AG10803 (cell line): ENCODE results near the gene NEUROD4.

ENCODE experiments used
- DNase-seq: peaks from one replicate; pipeline ENCODE4 v3.0.0; 2010; ENCODE audit warnings: low read depth
- H3K4me3 ChIP-seq: 2 replicates; pipeline ENCODE4 v1.5.1; 2011; ENCODE audit warnings: mild to moderate bottlenecking, low read length, control low read depth
- TF ChIP-seq, protein P1 (sequence below): conservative IDR thresholded peaks from 2 replicates; pipeline ENCODE4 v1.5.1; 2011; ENCODE audit warnings: mild to moderate bottlenecking, low read length, control low read depth, inconsistent platforms

The NEUROD4 gene, protein sequence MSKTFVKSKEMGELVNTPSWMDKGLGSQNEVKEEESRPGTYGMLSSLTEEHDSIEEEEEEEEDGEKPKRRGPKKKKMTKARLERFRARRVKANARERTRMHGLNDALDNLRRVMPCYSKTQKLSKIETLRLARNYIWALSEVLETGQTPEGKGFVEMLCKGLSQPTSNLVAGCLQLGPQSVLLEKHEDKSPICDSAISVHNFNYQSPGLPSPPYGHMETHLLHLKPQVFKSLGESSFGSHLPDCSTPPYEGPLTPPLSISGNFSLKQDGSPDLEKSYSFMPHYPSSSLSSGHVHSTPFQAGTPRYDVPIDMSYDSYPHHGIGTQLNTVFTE

DNA sequence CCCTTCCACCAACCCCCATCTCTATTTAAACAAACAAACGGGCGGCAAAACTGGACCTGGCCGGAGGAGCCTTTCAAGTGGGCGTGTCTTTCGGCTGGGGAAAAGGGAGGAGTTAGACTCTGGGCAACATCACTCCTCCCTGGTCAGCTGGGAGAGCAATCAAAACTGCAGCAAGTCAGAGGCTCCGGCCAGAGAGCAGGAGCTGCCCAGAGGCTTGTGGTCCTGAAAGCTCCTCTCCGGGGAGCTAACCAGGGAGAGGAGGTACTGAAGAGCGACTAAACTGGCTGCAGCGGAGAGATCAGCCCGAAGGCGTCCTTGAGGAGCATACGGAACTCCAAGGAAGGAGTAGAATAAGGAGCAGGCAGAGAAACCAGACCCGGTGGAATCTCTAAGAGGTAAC, at the start of gene NEUROD4:
TSS of gene NEUROD4 (plus strand) at position 191 of the 400 bp plus-strand sequence. CDS start 6,466 bp downstream, outside the sequence.
- peak; percentile 50 for DNase-seq
- H3K4me3 ChIP-seq: no peak within 1 kb of the TSS
- TF ChIP-seq, protein P1, sequence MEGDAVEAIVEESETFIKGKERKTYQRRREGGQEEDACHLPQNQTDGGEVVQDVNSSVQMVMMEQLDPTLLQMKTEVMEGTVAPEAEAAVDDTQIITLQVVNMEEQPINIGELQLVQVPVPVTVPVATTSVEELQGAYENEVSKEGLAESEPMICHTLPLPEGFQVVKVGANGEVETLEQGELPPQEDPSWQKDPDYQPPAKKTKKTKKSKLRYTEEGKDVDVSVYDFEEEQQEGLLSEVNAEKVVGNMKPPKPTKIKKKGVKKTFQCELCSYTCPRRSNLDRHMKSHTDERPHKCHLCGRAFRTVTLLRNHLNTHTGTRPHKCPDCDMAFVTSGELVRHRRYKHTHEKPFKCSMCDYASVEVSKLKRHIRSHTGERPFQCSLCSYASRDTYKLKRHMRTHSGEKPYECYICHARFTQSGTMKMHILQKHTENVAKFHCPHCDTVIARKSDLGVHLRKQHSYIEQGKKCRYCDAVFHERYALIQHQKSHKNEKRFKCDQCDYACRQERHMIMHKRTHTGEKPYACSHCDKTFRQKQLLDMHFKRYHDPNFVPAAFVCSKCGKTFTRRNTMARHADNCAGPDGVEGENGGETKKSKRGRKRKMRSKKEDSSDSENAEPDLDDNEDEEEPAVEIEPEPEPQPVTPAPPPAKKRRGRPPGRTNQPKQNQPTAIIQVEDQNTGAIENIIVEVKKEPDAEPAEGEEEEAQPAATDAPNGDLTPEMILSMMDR: no peak

DNA sequence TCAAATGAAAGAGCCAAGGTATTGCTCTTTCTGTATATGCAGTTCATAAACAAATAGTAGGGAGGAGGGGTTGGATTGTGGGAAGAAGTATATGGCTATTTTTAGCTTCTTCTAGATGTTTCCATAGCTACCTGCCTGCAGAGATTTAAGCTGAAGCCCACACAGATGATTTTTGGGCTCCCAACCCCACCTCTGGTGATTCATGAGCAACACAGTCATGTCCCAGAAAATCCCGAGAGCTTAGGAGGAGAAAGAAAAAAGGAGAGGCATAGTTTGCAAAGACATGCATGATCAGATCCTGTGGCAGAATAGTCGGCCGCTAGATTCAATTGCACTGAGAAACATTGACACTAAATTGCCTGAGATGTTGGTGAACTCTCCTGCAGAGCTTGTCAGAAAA, 49.0 kb upstream of the NEUROD4 start:
- H3K4me3 ChIP-seq: no peak overlapping the region
- no peak for DNase-seq
- TF ChIP-seq, protein P1: no peak

DNA sequence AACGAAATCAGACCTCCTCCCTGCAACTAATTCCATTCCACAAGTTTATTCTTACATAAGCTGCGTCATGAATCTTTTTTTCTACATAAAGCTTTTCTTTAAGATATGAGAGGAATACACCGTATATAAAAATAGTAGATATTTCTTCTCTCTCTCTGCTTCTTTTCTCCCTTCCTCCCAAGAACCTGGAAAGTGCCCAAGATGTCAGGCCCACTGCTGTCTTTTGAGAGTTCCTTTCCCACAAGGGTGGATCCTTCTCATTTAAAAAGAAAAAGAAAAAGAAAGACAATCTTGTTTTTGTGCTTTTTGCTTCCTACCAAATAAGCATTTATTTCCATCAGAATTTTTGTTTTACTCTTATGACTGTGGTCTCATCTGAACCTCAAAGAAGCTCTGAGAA, 46.2 kb upstream of the NEUROD4 start:
- no peak overlapping the region for H3K4me3 ChIP-seq
- TF ChIP-seq, protein P1: no peak
- no peak for DNase-seq

DNA sequence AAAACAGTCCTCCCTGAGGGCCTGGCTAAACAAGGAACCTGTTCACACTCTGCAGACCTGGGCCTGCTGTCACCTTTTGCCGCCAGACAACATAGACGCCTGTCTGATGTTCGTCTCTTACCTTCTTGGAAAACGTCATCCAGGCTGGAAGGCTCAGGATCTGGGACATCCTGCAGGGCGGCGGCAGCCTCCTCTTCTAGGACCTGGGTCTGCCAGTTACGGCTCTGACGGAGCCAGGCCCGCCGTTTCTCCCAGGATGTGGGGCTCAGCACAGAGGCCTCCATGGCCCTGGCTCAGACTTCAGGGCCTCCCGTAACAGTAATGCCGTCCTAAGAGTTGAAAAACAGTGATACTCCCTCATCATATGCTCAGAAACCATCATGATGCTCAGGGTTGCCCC, 45.5 kb upstream of the NEUROD4 start:
- TF ChIP-seq, protein P1: no peak

DNA sequence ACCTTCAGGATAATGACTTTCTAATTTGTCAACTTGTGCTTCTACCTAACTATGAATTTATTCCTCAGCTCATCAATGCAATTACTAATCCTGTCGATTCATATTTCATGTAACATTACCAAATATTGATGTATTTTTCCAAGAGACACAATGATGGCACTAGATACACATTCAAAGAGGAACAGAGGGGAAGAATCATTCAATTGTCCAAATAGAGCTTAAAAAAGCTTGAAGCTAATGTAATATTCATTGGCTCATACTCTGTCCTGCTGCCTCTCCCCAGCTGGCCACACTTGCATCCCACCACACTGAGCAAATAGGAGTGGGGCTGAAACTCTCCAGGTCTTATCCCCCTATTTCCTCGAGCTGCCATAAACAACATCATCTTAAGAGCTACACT, 44.5 kb upstream of the NEUROD4 start:
- H3K4me3 ChIP-seq: no peak overlapping the region
- DNase-seq: no peak
- TF ChIP-seq, protein P1: no peak

More for the DNA sequence above, 45.5 kb upstream of the NEUROD4 start:
- DNase-seq: no peak
- no peak overlapping the region for H3K4me3 ChIP-seq

DNA sequence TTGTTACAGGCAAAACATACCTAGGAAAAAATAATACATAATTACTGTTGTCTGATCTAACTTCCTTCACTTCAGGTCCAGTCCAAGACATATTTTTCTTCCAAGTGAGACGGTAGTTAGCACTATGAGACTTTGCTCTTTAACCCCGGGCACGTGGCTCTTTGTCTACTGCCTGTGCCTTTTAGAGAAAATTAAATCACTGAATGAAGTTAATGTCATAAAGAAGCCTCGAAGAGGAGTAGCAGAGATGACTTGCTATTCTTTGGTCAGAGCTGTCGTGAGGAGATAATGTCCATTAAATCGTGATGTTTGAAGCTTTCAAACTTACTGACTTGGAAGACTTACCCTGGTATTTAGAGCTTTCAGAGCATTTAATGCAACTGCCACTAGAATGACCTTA, 43.9 kb upstream of the NEUROD4 start:
- no peak for DNase-seq
- TF ChIP-seq, protein P1: no peak
- H3K4me3 ChIP-seq: no peak overlapping the region

DNA sequence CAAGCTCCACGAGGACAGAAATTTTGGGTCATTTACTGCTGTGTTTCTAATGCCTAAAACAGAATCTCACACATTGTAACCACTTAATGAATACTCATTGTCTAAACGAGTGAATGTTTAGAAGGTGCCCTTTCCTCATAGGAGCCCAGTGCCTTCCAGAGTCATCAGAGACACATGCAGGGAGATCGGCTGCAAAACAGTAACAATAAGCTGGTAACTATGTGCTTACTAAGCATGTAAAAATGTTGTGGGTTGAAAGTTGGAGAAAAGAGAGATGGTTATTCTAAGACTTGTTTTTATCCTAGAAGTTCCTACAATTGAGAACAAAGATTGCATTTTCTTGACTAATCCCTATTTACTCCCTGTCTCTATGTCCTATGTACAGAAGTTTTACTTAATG, 42.6 kb upstream of the NEUROD4 start:
- no peak overlapping the region for H3K4me3 ChIP-seq
- peak; percentile 85 for DNase-seq
- TF ChIP-seq, protein P1: no peak
